CMK (cell line): Measurements from ENCODE around the gene ANKRD13B.

ENCODE experiments used
- DNase-seq: peaks from one replicate; pipeline ENCODE4 v3.0.0-alpha.2; 2010; ENCODE audit warnings: low read depth

ANKRD13B gene

GRCh38 chr17:29581583-29582253 lies 11.2 kb upstream of the ANKRD13B start:
- no peak for DNase-seq

DNA sequence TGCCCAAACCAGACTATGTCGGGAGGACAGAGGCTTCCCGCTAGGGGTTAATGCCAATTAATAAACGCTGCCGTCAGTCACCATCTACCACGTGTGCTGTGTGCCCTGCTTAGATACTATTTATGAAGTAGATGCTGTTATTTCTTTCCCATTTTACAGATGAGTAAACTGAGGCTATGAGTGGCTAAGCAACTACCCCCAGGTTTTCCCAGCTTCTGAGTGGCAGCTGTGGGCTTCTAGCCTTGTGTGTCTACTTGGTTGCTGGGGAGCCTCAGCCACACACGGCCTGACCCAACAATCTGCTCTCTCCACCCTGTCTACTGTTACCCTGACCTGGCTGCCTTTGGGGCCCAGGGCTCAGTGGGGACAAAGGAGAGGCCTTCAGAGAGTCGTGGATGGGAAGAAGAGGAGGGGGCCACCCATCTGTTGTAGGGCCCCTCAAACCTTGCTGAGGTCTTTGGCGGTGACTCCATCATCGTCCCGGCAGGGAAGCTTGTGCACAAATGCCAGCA lies 10.6 kb upstream of the ANKRD13B start:
- no peak for DNase-seq

GRCh38 chr17:29582772-29583171 lies 10.2 kb upstream of the ANKRD13B start:
- DNase-seq, result no peak

DNA sequence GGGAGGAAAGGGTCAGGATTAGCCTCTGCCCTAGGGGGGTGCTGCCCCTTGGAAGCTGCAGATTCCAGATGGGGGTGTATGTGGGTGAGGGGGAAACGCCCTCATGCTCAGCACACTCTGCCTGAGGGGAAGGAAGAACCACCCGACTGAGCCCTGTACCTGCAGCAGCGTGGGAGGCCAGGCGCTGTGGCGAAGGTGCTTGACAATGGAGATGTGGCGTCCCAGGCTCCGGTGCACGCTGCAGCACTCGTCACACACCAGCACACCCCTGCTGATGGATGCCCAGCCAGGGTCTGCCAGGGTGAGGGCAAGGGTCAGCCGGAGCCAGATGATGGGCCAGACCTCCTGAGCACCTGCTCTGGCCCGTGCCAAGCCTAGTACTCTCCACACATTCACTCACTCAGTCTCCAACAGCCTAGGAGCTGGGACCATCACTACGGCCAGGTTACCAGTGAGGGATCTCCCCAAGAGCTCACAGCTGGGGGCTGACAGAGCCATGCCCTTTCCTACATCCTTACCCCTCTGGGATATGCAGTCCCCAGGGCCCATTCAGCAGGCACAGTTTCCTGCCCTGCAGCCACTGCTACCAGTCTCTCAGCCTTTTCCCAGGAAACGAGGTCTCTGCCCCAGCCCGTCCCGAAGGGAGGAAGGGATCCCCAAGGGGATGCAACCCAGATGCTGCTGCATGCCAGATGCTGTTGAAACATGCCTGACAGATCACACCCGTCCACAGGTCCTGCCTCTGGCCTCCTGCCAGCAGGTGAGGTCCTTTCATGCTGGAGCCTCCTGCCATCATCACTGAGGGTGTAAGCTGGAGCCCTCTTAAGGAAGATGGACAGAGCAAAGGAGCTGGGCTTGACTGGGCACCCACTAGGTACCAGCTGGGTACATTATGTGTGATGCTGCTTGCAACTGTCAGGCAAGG lies 9.3 kb upstream of the ANKRD13B start:
- DNase-seq, result no peak

DNA sequence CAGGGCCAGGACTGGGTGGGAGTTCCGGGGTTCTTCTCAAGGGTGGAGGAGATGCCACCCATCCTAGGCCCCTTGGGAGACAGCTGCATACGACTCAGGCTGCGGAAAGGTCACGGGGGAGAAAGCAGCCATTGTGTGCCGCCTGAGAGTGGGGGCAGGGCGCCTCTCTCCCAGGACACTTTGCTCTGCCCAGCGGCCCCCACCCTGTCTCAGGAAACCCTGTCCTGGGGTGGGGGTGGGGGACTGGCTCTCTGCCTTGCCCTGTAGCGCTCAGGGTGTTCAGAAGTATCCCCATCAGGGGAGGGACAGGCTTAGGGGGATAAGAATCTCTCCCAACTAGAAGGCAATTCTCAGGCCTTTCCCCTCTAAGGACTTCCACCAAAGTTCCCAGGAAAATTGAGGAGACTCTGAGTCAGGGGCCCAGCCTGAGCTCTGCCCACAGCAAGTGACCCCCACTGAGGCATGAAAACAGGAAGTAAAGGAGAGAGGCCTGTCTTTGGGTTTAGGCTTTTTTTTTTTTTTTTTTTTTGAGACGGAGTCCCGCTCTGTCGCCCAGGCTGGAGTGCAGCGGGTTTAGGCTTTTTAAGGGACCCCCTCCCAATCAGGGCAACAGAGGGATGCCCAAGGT lies 8.4 kb upstream of the ANKRD13B start:
- DNase-seq, result no peak

DNA sequence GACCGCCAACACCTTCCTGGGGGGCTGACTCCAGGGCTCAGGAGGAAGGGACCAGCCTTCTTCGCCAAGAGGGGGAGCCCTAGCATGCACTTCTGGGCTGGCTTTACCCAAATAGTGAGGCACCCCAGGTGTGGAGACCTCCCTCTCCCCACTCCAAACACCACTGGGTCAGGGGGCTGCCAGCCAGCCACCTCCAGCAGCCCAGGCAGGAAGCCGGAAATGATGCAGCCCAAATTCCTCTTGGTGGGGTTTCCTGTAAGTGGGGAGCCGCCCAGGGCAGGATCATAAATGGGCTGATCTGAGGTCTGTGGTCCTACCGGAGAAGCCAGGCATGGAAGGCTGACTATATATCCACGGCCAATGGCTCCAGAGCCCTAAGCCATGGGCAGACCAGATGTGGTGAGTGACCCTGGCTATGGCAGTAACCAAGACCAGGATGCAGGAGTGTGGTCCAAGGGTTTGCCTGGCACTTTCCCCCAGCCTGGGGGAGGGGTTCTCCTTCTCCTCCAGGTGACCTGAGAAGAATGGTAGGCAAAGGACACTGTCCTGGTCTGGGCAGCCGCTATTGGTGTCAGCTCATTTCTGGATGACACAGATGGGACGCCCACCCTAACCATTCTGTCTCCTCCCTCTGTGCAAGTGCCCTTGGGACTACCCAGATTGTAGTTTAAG lies 7.7 kb upstream of the ANKRD13B start:
- DNase-seq, result no peak

DNA sequence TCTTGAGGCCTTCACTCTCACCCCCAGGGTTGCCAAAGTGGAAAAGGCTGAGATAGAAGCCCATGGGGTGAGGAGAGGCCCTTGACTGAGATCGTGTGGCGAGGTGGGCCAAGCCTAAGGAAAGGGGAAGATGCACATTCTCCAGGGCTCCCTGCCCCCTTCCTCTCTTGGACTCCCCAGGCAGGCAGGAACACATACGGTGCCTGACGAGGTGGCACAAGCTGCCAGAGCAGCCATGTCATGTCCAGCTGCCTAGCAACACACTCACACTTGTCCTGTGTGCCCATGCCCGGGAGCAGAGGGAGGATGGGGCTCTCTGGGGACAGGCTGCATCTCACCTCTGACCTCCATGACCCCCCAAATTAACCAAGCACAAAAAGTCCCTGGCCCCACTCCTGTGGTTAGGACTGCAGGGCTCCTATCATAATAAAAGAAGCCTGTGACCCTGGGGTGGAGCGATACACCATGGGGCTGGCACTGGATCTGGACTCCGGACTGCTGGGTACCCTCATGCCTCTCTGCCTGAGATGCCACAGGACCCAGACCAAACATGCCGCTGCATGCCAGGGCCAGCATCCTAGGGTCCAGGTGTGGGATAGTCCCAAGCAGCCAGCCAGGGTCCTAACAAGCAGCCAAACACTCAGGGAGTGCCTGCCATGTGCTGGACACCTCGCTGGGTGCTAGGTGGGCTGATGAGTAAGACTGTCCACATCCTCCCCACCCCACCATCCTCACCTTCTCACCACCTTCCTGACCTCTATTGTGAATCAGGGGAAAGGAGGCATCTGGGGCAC lies 6.1 kb upstream of the ANKRD13B start:
- no peak for DNase-seq

GRCh38 chr17:29587591-29587990 lies 5.3 kb upstream of the ANKRD13B start:
- DNase-seq, result no peak

DNA sequence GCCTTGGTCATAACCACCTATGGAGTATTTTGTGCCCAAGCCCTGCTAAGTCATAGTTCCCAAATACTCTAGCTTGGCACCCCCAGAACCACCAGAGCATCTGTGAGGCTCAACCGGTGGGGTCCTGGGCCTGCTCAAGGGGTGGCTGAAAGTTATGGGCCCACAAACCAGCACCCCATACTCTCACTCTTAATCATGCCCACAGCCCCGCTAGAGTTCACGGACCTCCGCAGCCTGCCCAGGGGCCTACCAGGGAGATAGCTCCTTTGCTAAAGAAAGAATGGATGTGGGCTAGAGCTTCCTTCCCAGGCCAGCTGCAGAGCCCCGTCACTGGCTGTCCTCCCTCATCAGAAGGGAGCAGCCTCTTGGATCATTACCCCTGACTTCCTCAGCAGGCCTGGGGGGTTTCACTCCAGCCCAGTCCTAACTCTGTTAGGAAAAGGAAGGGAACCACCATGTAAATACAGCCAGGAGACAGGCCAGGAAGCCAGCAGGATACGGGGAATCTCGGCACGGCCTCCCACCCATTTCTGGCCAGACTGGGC lies 4.8 kb upstream of the ANKRD13B start:
- no peak for DNase-seq

DNA sequence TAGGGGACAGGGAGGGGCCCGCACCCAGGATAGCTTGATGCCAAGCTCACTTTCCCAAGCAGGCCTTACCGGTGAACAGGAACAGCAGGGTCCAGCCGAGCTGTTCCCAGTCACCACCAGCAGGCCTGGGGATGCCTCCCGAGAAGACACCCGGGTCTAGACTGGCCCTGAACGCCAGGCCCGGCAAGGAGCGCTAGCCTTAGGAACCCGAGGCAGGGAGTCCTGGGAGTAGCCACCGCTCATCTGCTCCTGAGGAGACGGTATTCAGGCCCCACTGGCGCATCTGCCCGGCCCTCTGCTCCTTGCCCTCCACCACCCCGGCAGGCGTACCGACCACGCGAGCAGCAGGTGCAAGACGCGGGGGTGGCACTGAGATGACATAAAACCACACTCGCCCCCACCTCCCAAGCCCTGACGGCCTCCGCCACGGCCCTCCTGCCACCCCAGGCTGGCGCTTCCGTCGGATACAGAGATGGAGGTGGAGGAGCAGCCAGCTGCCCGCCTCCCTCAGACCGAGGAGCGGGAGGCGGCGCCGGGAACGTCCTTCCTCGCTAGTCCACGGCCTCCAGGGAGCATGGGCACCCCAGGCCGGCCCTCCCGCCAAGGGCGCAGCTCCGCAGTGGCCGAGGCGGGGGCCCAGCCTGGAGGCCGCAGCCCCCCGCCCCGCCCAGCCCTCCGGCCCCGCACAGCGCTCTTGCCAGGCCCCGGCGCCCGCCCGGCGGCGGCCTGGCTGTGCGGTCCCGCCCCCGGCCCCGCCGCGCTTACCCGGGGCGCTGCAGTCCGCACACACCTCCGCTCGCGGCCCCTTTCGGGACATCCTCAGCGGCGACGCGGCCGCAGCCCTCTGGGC lies 4.1 kb upstream of the ANKRD13B start:
- DNase-seq, result no peak

GRCh38 chr17:29589524-29590410 lies 3.2 kb upstream of the ANKRD13B start, which contains the start of gene GIT1:
TSS of gene GIT1 (minus strand) at chr17:29589648. CDS start at chr17:29589378, 270 bp downstream.
- DNase-seq, result no peak

DNA sequence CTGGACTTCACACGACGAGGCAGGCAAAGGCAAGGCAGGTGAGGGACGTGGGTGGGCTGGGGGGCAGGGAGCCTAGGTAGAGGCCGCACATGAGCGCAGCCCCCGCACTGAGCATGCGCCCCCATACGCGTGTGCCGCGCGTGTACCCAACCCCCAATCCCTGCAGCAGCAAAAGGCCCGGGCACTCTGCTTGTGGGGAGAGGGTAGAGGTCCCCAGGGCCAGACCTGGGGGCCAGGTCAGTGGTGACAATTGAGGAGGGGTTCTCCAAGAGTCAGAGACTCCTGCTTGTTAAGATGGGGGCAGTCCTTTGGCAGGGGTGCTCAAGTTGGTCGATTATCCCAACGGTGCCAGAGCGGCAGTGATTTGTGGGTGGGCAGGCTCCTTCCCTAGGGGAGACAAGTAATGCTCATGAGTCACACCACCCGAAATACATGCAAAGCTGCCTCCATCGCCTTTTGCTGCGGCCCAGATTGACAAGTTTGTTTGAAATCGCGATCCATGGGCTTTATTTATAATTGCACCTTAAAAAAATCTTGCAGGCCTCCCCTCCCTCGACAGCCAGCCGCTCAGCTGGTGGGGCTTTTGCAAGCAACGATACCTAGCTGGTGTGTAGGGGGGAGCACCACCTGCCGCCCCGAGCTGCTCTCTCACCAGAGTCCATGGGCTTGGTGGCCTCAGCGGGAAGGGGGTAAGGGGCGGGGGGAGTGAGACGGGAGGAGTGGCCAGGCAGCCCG lies 2.4 kb upstream of the ANKRD13B start:
- no peak for DNase-seq

DNA sequence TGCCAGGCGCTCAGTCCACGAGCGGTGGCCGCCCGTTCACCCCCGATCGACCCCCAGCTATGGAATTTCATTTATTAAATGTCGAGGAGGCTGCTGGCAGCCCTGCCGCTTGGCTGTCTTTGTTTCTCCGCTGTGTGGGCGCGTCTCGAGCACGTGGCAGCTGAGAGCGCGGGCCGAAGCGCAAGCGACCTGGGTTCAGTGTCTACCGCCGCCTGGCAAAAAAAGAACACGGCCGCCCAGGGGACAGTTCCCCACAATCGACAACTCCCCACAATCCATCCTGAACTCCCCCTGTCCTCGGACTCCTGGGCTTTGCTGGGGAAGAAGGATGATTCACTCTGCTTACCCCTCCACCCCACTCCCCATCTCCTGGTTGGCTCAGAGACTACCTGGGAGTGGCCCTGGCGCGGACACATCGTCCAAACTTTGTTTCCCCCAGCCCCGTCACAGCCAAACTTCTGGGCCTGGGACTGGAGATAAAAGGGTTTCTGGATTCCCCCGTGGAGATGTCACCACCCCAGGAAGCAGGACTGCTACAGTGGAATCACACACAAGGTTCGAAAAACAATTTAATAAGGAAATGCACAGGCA lies 1.7 kb upstream of the ANKRD13B start:
- DNase-seq, result no peak

DNA sequence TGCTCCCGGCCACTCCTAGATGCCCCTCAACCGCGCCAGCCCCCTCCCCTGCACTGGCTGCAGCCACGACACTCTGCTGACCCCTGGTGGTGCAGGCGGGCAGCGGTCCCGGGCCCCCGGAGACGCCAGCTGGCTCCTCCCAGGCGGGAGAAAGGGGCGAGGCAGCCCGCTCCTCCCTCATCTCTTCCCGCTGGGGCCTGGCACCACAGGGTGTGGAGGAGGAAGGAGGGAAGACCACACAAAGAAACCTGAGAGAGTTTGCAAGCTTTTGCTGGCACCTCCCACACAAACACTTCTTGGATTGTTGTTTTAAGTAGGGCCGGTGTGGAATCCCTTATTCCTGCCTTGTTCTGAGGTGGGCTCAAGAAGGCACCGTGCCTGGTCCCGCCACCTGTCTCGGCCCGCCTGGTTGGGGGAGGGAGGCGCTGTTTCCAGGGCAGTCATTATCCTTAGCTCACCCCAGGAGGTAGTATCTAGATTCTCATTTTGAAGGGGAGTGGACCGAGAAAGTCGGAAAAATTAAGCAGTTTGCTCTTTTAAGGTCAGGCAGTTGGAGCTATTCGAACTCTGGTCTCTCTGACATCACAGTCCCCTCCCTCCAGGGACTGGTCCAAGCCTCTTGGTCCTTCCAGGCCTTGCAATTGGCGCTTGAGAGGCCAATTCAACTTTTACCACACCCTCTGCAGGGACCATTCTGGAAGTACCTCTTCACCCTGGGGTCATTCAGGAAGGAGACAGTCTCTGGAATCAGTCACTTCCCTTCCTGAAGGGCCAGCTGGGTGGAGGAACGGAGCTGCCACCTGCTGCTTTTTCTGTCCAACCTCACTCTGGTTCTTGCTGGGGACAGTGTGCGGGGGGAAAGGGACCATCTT lies 959 bp upstream of the ANKRD13B start:
- peak; percentile 84 for DNase-seq

DNA sequence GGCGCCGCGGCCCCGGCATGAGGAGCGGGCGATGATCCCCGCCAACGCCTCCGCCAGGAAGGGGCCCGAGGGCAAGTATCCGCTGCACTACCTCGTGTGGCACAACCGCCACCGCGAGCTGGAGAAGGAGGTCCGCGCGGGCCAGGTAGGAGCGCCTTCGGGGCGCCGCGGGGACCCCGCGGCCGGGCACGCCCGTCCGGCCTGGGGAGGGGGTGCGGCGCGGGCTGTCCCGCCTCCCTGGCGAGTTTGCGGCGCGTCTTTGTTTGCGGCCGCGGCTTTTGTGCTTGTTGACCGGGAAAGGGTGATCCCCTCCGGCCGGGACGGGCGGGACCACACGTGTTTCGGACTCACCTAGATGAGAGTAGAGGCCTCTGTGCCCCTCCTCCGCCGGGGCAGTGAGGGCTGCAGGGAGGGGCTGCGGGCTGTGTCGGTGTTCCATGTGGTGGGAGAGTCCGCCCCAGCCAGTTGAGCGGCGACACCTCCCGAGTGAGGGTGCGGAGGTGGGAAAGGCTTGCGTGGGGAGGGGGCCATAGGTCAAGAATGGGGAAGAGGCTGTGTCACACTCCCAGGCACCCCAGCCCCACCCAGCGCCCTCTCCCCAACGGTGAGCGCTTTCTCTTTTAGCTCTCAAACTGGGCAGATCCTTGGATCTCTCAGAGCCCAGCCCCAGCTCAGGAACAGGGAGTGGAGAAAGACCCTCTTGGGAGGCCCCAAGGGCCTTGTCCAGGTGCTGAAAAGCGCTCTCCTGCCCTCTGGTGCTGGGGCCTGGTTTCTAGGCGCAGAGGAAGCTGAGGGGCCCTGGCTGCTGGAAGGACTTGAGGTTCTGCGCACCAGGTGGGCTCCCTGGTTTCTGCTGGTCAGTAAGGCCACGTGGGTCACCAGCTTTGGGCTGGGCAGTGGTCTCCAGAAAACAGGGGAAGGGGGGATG lies 923 bp downstream of the ANKRD13B start:
- DNase-seq, result no peak
